Measurements from ENCODE around the gene GNMT.
"Not testable (repeated sequence)": the region's sequence is repeated elsewhere in the genome, so short reads cannot be mapped to it uniquely, and the experiment has no call there.

The GNMT gene

DNA sequence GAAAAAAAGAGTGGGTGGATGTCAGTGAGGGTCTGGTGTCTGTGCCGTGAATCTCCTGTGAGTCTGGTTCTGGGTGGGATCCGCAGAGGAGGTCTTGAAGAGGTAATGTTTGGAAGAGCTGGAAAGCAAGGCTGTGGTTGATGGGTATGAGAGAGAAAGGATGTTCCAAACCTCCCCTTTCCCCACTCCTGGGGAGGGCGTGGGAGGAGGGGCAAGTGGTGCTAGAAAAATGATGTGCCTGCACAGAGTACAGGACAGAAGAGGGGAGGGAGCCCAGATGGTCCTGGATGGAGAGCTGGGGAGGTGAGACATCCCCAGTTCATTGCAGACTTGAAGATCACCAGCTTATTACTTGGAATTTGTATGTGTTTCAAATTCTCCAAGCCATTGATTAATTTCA lies 28.1 kb upstream of the GNMT start:
- H3K4me1 ChIP-seq (ENCODE audit: control insufficient read depth, insufficient read depth, low read length), result peaks cover 17% of the 10 kb centered on the region
- H3K4me3 ChIP-seq (ENCODE audit: low read length), result no peak overlapping the region
- H3K9me3 ChIP-seq (replicated peaks; ENCODE audit: low read length), result no peaks in the 10 kb centered on the region
- H3K27me3 ChIP-seq (ENCODE audit: control insufficient read depth, insufficient read depth, low read length), result no peaks in the 10 kb centered on the region
- no peak overlapping the region for H3K9ac ChIP-seq (ENCODE audit: low read depth, low read length)
- H3K36me3 ChIP-seq (ENCODE audit: insufficient read depth, low read length), result peaks cover 21% of the 10 kb centered on the region
- H3K4me2 ChIP-seq (ENCODE audit: low read length), result no peak overlapping the region

DNA sequence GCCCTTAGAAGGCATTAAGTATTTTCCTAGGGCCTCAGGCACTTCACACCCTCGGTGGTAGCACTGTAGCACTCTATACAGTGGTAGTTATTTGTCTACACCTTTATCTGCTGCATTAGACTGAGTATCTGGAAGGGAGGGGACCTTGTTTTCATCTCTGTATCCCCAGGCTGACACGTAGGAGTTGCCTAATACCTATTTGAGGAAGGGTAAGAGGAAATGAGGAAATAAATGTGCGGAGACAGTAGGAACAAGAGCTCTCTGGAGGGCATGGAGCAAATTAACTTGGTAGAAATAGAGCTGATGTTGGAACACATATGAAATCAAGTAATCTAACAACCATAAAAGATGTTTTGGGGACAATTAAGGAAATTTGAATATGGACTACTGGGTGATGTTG lies 27.3 kb upstream of the GNMT start:
- peaks cover 17% of the 10 kb centered on the region for H3K4me1 ChIP-seq (ENCODE audit: control insufficient read depth, insufficient read depth, low read length)
- peaks cover 28% of the 10 kb centered on the region for H3K36me3 ChIP-seq (ENCODE audit: insufficient read depth, low read length)
- no peak overlapping the region for H3K4me3 ChIP-seq (ENCODE audit: low read length)

DNA sequence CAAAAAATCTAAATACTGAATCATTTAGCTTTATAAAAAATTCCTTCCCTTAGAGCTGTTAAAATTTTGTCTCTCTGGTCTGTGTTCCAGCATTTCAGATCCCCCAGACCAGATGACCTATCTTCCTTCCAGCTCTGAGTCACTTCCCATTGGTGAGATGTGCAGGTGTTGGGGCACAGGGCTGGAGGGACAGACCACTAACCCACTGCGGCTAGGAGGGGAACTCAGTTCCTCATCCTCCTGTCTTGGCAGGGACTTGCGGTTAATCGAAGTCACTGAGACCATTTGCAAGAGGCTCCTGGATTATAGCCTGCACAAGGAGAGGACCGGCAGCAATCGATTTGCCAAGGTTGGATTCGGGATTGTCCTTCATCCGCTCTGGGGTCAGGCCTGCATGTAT lies 25.2 kb upstream of the GNMT start:
- no peaks in the 10 kb centered on the region for H3K9me3 ChIP-seq (replicated peaks; ENCODE audit: low read length)
- no peak overlapping the region for H3K4me2 ChIP-seq (ENCODE audit: low read length)
- no peak overlapping the region for H3K4me3 ChIP-seq (ENCODE audit: low read length)
- peaks cover 35% of the 10 kb centered on the region for H3K36me3 ChIP-seq (ENCODE audit: insufficient read depth, low read length)
- no peaks in the 10 kb centered on the region for H3K27me3 ChIP-seq (ENCODE audit: control insufficient read depth, insufficient read depth, low read length)
- peaks cover 6% of the 10 kb centered on the region for H3K4me1 ChIP-seq (ENCODE audit: control insufficient read depth, insufficient read depth, low read length)
- no peak overlapping the region for H3K9ac ChIP-seq (ENCODE audit: low read depth, low read length)

More for the DNA sequence above, 27.3 kb upstream of the GNMT start:
- no peak overlapping the region for H3K4me2 ChIP-seq (ENCODE audit: low read length)
- no peaks in the 10 kb centered on the region for H3K27me3 ChIP-seq (ENCODE audit: control insufficient read depth, insufficient read depth, low read length)
- H3K9ac ChIP-seq (ENCODE audit: low read depth, low read length), result no peak overlapping the region
- H3K9me3 ChIP-seq (replicated peaks; ENCODE audit: low read length), result no peaks in the 10 kb centered on the region

DNA sequence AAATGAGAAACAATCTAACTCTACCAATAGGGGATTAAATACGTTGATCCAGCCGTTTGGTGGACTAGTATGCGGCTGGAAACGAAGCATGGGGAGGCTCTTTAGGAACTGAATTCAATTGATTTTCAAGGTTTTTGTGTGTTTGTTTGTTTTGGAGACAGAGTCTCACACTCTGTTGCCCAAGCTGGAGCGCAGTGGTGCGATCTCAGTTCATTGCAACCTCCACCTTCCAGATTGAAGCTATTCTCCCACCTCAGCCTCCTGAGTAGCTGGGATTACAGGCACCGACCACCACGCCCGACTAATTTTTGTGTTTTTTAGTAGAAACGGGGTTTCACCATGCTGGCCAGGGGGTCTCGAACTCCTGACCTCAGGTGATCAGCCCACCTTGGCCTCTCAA lies 24.2 kb upstream of the GNMT start:
- Histone ChIP-seq H3K4me1 (ENCODE audit: control insufficient read depth, insufficient read depth, low read length) (no peaks in the 10 kb centered on the region), H3K9me3 (replicated peaks; ENCODE audit: low read length) (no peaks in the 10 kb centered on the region), H3K9ac (ENCODE audit: low read depth, low read length) (no peak overlapping the region), H3K4me2 (ENCODE audit: low read length) (no peak overlapping the region), H3K27me3 (ENCODE audit: control insufficient read depth, insufficient read depth, low read length) (no peaks in the 10 kb centered on the region), H3K36me3 (ENCODE audit: insufficient read depth, low read length) (peaks cover 41% of the 10 kb centered on the region), H3K4me3 (ENCODE audit: low read length) (no peak overlapping the region)

DNA sequence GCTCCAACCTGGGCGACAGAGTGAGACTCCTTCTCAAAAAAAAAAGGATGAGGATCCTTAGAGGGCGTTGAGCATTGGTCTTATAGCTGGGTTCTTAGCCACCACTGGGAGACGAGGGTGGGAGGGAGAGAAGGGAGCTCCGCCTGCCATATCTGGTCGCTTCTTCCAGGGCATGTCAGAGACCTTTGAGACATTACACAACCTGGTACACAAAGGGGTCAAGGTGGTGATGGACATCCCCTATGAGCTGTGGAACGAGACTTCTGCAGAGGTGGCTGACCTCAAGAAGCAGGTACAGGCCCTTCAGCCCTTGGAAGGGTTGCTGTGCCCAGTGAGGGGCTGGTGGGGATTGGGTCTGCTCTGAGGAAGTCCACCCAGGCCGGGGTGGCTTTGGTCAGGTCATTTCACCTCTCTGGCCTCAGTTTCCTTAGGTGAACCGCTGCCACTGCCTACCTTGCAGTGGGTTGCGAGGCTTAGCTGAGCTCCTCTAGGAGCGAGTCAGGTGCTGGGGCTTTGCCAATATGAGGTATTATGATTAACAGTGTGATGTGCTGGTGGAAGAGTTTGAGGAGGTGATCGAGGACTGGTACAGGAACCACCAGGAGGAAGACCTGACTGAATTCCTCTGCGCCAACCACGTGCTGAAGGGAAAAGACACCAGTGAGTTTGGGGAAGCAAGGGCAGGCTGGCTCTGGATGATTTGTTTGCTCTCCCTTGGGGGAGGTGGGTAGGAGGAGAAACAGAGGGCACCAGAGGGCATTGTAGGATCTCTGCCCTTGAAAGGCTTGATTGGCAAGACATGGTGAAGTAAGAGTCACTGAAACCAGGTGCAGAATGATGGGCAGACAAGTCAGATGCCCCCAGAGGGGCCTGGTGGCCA lies 22.8 kb upstream of the GNMT start:
- no peak overlapping the region for H3K4me3 ChIP-seq (ENCODE audit: low read length)
- no peak overlapping the region for H3K4me2 ChIP-seq (ENCODE audit: low read length)
- no peaks in the 10 kb centered on the region for H3K27me3 ChIP-seq (ENCODE audit: control insufficient read depth, insufficient read depth, low read length)
- peaks cover 41% of the 10 kb centered on the region for H3K36me3 ChIP-seq (ENCODE audit: insufficient read depth, low read length)
- no peaks in the 10 kb centered on the region for H3K9me3 ChIP-seq (replicated peaks; ENCODE audit: low read length)
- H3K4me1 ChIP-seq (ENCODE audit: control insufficient read depth, insufficient read depth, low read length), result no peaks in the 10 kb centered on the region
- no peak overlapping the region for H3K9ac ChIP-seq (ENCODE audit: low read depth, low read length)

DNA sequence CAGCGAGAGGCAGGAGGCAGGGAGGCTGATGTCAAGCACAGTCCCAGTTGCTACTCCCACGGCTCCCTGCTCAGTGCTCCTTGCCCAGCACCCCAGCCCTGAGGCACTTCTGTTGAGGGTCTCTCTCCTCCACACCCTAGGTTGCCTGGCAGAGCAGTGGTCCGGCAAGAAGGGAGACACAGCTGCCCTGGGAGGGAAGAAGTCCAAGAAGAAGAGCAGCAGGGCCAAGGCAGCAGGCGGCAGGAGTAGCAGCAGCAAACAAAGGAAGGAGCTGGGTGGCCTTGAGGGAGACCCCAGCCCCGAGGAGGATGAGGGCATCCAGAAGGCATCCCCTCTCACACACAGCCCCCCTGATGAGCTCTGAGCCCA lies 22.1 kb upstream of the GNMT start:
- Histone ChIP-seq H3K4me3 (ENCODE audit: low read length) (no peak overlapping the region), H3K9ac (ENCODE audit: low read depth, low read length) (no peak overlapping the region), H3K4me2 (ENCODE audit: low read length) (no peak overlapping the region), H3K9me3 (replicated peaks; ENCODE audit: low read length) (no peaks in the 10 kb centered on the region), H3K4me1 (ENCODE audit: control insufficient read depth, insufficient read depth, low read length) (no peaks in the 10 kb centered on the region), H3K36me3 (ENCODE audit: insufficient read depth, low read length) (peaks cover 41% of the 10 kb centered on the region), H3K27me3 (ENCODE audit: control insufficient read depth, insufficient read depth, low read length) (no peaks in the 10 kb centered on the region)

DNA sequence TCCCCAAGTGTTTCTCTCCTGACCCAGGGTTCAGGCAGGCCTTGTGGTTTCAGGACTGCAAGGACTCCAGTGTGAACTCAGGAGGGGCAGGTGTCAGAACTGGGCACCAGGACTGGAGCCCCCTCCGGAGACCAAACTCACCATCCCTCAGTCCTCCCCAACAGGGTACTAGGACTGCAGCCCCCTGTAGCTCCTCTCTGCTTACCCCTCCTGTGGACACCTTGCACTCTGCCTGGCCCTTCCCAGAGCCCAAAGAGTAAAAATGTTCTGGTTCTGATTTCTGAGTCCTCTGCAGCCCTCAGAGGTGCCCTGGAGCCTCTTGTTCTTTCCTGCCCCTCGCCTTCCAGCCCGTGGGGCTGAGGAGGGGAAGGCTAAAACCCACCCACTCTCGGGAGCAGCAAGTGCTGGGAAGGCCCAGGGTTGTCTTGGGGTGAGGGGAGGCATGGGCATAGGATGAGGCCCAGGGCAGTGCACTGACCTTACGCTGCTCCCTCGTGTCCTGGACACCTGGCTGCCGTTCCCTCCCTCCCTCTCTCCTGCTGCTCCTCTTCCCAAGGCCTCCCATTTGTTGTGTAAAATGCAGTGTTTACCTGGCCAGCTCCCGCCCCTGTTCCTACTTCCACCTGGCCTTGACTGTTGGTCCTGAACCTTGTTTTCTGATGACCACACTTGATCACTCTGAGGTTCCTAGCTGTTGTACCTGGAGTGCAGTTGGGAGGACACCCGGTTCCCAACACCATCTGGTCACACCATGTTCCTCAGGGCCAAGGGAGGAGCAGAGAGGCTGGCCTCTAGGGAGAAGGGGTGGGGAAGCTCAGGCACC lies 21.4 kb upstream of the GNMT start:
- peaks cover 38% of the 10 kb centered on the region for H3K36me3 ChIP-seq (ENCODE audit: insufficient read depth, low read length)
- H3K4me1 ChIP-seq (ENCODE audit: control insufficient read depth, insufficient read depth, low read length), result no peaks in the 10 kb centered on the region
- no peak overlapping the region for H3K9ac ChIP-seq (ENCODE audit: low read depth, low read length)

DNA sequence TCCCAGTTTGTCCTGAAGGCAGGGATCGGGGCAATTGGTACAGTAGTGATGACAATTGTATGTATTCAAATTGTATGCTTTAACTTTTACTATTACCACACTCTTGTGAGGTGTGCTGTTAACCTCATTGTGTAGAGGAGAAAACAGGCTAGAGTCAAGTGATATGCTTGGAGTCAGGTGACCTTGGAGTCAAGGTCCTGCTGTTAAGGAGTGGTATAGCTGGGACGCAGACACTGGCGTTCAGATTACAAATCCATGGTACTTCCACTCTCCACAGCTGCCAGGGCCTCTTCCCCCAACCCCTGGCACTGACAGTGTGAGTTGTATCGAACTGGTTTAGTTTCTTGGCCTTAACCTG lies 20.8 kb upstream of the GNMT start:
- no peak overlapping the region for H3K4me2 ChIP-seq (ENCODE audit: low read length)
- H3K9ac ChIP-seq (ENCODE audit: low read depth, low read length), result no peak overlapping the region
- peaks cover 34% of the 10 kb centered on the region for H3K36me3 ChIP-seq (ENCODE audit: insufficient read depth, low read length)
- no peaks in the 10 kb centered on the region for H3K9me3 ChIP-seq (replicated peaks; ENCODE audit: low read length)
- no peaks in the 10 kb centered on the region for H3K27me3 ChIP-seq (ENCODE audit: control insufficient read depth, insufficient read depth, low read length)
- no peak overlapping the region for H3K4me3 ChIP-seq (ENCODE audit: low read length)
- H3K4me1 ChIP-seq (ENCODE audit: control insufficient read depth, insufficient read depth, low read length), result no peaks in the 10 kb centered on the region

More for the DNA sequence above, 21.4 kb upstream of the GNMT start:
- H3K4me3 ChIP-seq (ENCODE audit: low read length), result no peak overlapping the region
- H3K9me3 ChIP-seq (replicated peaks; ENCODE audit: low read length), result no peaks in the 10 kb centered on the region
- no peaks in the 10 kb centered on the region for H3K27me3 ChIP-seq (ENCODE audit: control insufficient read depth, insufficient read depth, low read length)
- no peak overlapping the region for H3K4me2 ChIP-seq (ENCODE audit: low read length)

DNA sequence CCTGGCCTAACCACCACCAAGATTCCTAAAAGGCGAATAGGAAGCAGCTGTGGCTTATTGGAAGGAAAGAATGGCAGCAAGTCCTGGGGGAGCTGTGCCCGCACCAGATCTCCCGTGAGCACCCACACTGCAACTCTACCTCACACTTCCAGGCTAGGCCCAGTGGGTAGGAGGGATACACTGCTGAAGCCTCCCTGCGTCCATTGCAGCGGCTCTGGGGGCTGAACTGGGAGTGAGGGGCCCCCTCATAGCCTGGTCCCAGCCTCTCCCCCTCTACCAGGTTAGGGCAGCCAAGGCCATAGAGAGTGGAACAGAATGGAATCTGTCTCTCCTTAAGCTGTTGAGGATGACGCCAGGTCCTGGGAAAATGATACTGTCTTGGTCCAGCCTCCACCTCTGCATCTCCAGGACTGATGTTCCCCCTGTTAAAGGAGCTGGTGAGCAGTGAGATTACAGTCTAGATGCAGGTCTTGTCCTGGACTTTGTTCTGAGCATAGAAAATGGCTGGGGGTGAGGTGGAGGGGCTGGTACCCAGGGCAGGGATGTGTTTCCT lies 20.0 kb upstream of the GNMT start:
- H3K36me3 ChIP-seq (ENCODE audit: insufficient read depth, low read length), result peaks cover 29% of the 10 kb centered on the region
- H3K27me3 ChIP-seq (ENCODE audit: control insufficient read depth, insufficient read depth, low read length), result no peaks in the 10 kb centered on the region
- H3K9me3 ChIP-seq (replicated peaks; ENCODE audit: low read length), result no peaks in the 10 kb centered on the region
- H3K4me2 ChIP-seq (ENCODE audit: low read length), result no peak overlapping the region
- H3K4me1 ChIP-seq (ENCODE audit: control insufficient read depth, insufficient read depth, low read length), result no peaks in the 10 kb centered on the region
- H3K4me3 ChIP-seq (ENCODE audit: low read length), result no peak overlapping the region
- no peak overlapping the region for H3K9ac ChIP-seq (ENCODE audit: low read depth, low read length)

DNA sequence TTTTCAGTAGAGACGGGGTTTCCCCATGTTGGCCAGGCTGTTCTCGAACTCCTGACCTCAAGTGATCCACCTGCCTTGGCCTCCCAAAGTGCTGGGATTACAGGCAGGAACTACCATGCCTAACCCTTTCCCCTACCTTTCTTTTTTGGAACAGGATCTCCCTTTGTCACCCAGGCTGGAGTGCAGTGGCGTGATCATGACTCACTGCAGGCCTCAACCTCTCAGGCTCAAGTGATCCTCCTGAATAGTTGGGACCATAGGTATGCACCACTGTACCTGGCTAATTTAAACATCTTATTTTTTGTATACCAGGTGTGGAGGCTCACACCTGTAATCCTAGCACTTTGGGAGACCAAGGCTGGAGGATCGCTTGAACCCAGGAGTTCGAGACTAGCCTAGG lies 19.2 kb upstream of the GNMT start:
- not testable (repeated sequence) for H3K4me2 ChIP-seq (ENCODE audit: low read length); H3K9me3 ChIP-seq (replicated peaks; ENCODE audit: low read length); H3K27me3 ChIP-seq (ENCODE audit: control insufficient read depth, insufficient read depth, low read length); H3K4me3 ChIP-seq (ENCODE audit: low read length); H3K4me1 ChIP-seq (ENCODE audit: control insufficient read depth, insufficient read depth, low read length); H3K9ac ChIP-seq (ENCODE audit: low read depth, low read length)
- H3K36me3 ChIP-seq (ENCODE audit: insufficient read depth, low read length), result peaks cover 24% of the 10 kb centered on the region

DNA sequence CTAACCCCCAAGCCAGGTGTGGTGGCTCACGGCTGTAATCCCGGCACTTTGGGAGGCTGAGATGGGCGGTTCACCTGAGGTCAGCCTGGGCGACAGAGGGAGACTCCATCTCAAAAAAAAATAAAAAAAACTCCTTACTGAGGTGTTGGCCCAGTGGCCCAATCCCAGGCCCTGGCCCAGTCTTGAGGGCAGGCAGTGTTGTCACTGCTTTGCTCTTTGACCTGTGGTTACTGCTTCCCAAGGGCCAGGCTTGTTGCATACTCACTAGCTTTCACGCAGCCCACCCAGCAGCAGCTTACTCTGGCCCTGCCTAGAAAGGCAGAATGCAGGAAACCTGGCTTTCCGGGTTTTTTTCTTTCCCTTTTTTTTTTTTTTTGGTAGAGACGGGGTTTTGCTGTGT lies 18.1 kb upstream of the GNMT start:
- Histone ChIP-seq H3K27me3 (ENCODE audit: control insufficient read depth, insufficient read depth, low read length) (no peaks in the 10 kb centered on the region), H3K36me3 (ENCODE audit: insufficient read depth, low read length) (peaks cover 19% of the 10 kb centered on the region), H3K9me3 (replicated peaks; ENCODE audit: low read length) (no peaks in the 10 kb centered on the region), H3K4me3 (ENCODE audit: low read length) (no peak overlapping the region), H3K9ac (ENCODE audit: low read depth, low read length) (no peak overlapping the region), H3K4me1 (ENCODE audit: control insufficient read depth, insufficient read depth, low read length) (no peaks in the 10 kb centered on the region), H3K4me2 (ENCODE audit: low read length) (no peak overlapping the region)

All from skeletal muscle satellite cell (primary cell).